ENCODE results near the gene MYO1G.

DNA sequence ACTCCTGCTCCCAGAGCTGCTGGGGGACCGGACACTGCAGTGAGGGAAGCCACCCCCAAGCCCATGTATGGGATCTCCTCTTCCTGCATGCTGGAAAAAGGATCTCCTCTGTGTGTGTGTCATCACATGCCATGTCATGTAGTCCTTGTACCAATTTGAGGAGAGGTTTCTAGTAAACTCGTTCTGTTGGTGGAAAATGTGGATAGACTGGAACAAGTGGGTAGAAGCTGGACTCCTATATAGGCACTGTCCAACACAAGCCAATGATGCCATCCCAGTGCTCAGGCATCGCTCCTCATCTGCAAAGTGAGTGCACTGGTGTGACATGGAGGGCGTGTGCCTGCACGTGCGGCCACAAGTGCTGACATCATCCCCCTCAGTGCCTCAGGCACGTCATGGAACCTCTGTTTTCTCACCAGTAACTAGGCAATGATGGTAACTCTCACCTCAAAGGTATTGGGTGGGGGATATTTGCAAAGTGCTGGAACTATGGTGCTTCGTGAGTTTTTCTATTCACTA lies 19.3 kb downstream of the MYO1G start:
- no peak for TF ChIP-seq REST (IDR thresholded peaks at IDR 0.05; ENCODE audit: insufficient replicate concordance, low read depth)
- no peak for TF ChIP-seq CTCF (IDR thresholded peaks at IDR 0.05; ENCODE audit: insufficient read depth, low read length)

All from HL-60 (cell line).